A549 (cell line): ENCODE results near the gene COL5A1. TPM values are rescaled to one million over a fixed set of nuclear protein-coding genes. Genes with fewer than 3 reads are reported as not detected.

Source experiments
- ATAC-seq, 2 experiments: fragments of 200-7000 bp in 1 of 2; fragments of >200 bp in 1 of 2; cut with Nextera tagmentation in 1 of 2; cut with Tn5 transposase in 1 of 2; 3 replicates each; pipeline versions ENCODE4 v1.8.0 to v1.9.1; 2018 to 2020; ENCODE audit warnings: mild to moderate bottlenecking in 1 of 2, moderate library complexity in 1 of 2
- CTCF ChIA-PET: fragments of 300-600 bp; sonication (Branson Sonifier 250); formaldehyde crosslinking; extraction: SDS; loops from one replicate; lab custom pipeline; 2021; ENCODE audit warnings: antibody characterized with exemption, inconsistent platforms; lab: Yijun Ruan, JAX
- POLR2A ChIA-PET: fragments of 350-600 bp; formaldehyde crosslinking; extraction: SDS; loops from one replicate; lab custom pipeline; 2021; ENCODE audit warnings: antibody characterized with exemption, inconsistent platforms; lab: Yijun Ruan, JAX
- DNase-seq, 2 experiments: peaks; one replicate each; pipeline versions ENCODE4 v3.0.0 to v3.0.0-alpha.2; 2011 to 2016; ENCODE audit warnings: low read depth in 1 of 2, low spot score in 1 of 2
- FAIRE-seq: peaks from 2 replicates; lab custom pipeline; 2011; peaks lifted over from hg19 to GRCh38; lab: Jason Lieb, UNC
- H3K27ac ChIP-seq, 2 experiments: fragments of >200 bp; sonication (Bioruptor Twin); formaldehyde crosslinking; 3 replicates each; pipeline ENCODE4 v1.5.1; 2016 to 2017
- H3K4me1 ChIP-seq: fragments of >200 bp; sonication (Bioruptor Twin); formaldehyde crosslinking; 3 replicates; pipeline ENCODE4 v1.6.1; 2016
- H3K4me2 ChIP-seq: fragments of >200 bp; sonication (Bioruptor Twin); formaldehyde crosslinking; 3 replicates; pipeline ENCODE4 v1.6.1; 2016
- H3K4me3 ChIP-seq: fragments of >200 bp; sonication (Bioruptor Twin); formaldehyde crosslinking; 3 replicates; pipeline ENCODE4 v1.5.1; 2016
- H3K9me3 ChIP-seq: fragments of >200 bp; sonication (Bioruptor Twin); formaldehyde crosslinking; 3 replicates; pipeline ENCODE4 v1.6.1; 2016
- BHLHE40 ChIP-seq: IDR thresholded peaks from 2 replicates; pipeline ENCODE4 v1.6.1; 2012; ENCODE audit warnings: low read depth, low read length, inconsistent platforms
- CBX8 ChIP-seq: fragments of 200-600 bp; sonication (generic); IDR thresholded peaks from 2 replicates; pipeline ENCODE4 v1.6.1; 2016
- CHD4 ChIP-seq: fragments of 200-600 bp; sonication (generic); IDR thresholded peaks from 2 replicates; pipeline ENCODE4 v1.6.1; 2016; ENCODE audit warnings: antibody characterized with exemption, mild to moderate bottlenecking, borderline replicate concordance
- EHMT2 ChIP-seq: fragments of 200-600 bp; sonication (generic); IDR thresholded peaks from 2 replicates; pipeline ENCODE4 v1.6.1; 2016; ENCODE audit warnings: antibody characterized with exemption, low read depth, mild to moderate bottlenecking, moderate library complexity
- EP300 ChIP-seq, 2 experiments: fragments of >200 bp; sonication (Bioruptor Twin); formaldehyde crosslinking; IDR thresholded peaks; 2 replicates in 1 of 2; 3 replicates in 1 of 2; pipeline ENCODE4 v1.6.1; 2016 to 2017
- ESRRA ChIP-seq: fragments of 150-350 bp; IDR thresholded peaks from 2 replicates; pipeline ENCODE4 v1.6.1; 2014; ENCODE audit warnings: mild to moderate bottlenecking, low read length, borderline replicate concordance
- GATA3 ChIP-seq: IDR thresholded peaks from 2 replicates; pipeline ENCODE4 v1.6.1; 2012; ENCODE audit warnings: borderline replicate concordance
- HDAC2 ChIP-seq: fragments of 200-600 bp; sonication (generic); IDR thresholded peaks from 2 replicates; pipeline ENCODE4 v1.6.1; 2016
- HOXA7 ChIP-seq: fragments of 250-450 bp; sonication (Bioruptor Pico); IDR thresholded peaks from 2 replicates; pipeline ENCODE4 v1.5.0; 2020; ENCODE audit warnings: mild to moderate bottlenecking, moderate library complexity
- JUN ChIP-seq, 2 experiments: fragments of >200 bp; sonication (Bioruptor Twin); formaldehyde crosslinking; IDR thresholded peaks; 2 replicates in 1 of 2; 3 replicates in 1 of 2; pipeline ENCODE4 v1.6.1; 2016 to 2017
- JUNB ChIP-seq: fragments of >200 bp; sonication (Bioruptor Twin); formaldehyde crosslinking; IDR thresholded peaks from 2 replicates; pipeline ENCODE4 v1.6.1; 2016
- KDM1A ChIP-seq: fragments of 200-600 bp; sonication (generic); IDR thresholded peaks from 2 replicates; pipeline ENCODE4 v1.6.1; 2016; ENCODE audit warnings: low read depth, mild to moderate bottlenecking
- NPAS2 ChIP-seq: fragments of 250-450 bp; sonication (Bioruptor Pico); IDR thresholded peaks from 2 replicates; pipeline ENCODE4 v1.8.0; 2022; ENCODE audit warnings: mild to moderate bottlenecking, moderate library complexity, borderline replicate concordance
- POLR2A ChIP-seq: IDR thresholded peaks from 2 replicates; pipeline ENCODE4 v1.6.1; 2012; ENCODE audit warnings: mild to moderate bottlenecking, low read length
- POLR2AphosphoS2 ChIP-seq: conservative IDR thresholded peaks from 2 replicates; pipeline ENCODE4 v1.6.1; 2012; ENCODE audit warnings: low read length, improper control_type of control experiment, inconsistent platforms
- RFX5 ChIP-seq: fragments of 450-650 bp; IDR thresholded peaks from 2 replicates; pipeline ENCODE4 v1.7.1; 2014; ENCODE audit warnings: antibody characterized with exemption, mild to moderate bottlenecking, moderate library complexity
- SMC3 ChIP-seq: fragments of >200 bp; sonication (Bioruptor Twin); formaldehyde crosslinking; IDR thresholded peaks from 3 replicates; pipeline ENCODE4 v1.6.1; 2018; ENCODE audit warnings: inconsistent platforms
- TFCP2L1 ChIP-seq: fragments of 250-450 bp; sonication (Bioruptor Pico); IDR thresholded peaks from 2 replicates; pipeline ENCODE4 v1.5.0; 2021; ENCODE audit warnings: mild to moderate bottlenecking
- ZFP36 ChIP-seq: fragments of 450-650 bp; IDR thresholded peaks from 2 replicates; pipeline ENCODE4 v1.6.1; 2014; ENCODE audit warnings: borderline replicate concordance; ENCODE audit not compliant: partially characterized antibody
- ZNF302 ChIP-seq: fragments of 250-450 bp; sonication (Bioruptor Pico); IDR thresholded peaks from 2 replicates; pipeline ENCODE4 v1.9.0; 2021; ENCODE audit warnings: inconsistent platforms, mild to moderate bottlenecking, moderate library complexity
- WGBS: methylation state at CpG from one replicate; pipeline ENCODE4 v1.1.6; 2017; ENCODE audit errors: missing lambda C conversion rate; 5-methylcytosine and 5-hydroxymethylcytosine counted together
- polyA plus RNA-seq, 4 experiments: library from polyadenylated mRNA; depleted of rRNA in 3 of 4; stranded (reverse); fragments of >200 nt; fragmentation: RNase III in 1 of 4; extraction: RNeasy Plus Mini Kit Qiagen cat#74134 plus additional on column Dnase treatment in 1 of 4; gene quantifications; 2 replicates in 3 of 4; 3 replicates in 1 of 4; pipeline ENCODE4 v1.2.3, GENCODE V29; 2011 to 2017
- TF ChIP-seq, protein P1 (sequence below): fragments of 150-350 bp; IDR thresholded peaks from 2 replicates; pipeline ENCODE4 v1.6.1; 2014; ENCODE audit warnings: low read depth, mild to moderate bottlenecking, low read length
- TF ChIP-seq, protein P2 (sequence below): fragments of 250-450 bp; sonication (Bioruptor Pico); IDR thresholded peaks from 2 replicates; pipeline ENCODE4 v1.5.0; 2020; ENCODE audit warnings: low read depth, mild to moderate bottlenecking, moderate library complexity
- TF ChIP-seq, protein P3 (sequence below): fragments of >200 bp; sonication (Bioruptor Twin); formaldehyde crosslinking; IDR thresholded peaks from 3 replicates; pipeline ENCODE4 v1.6.1; 2016
- TF ChIP-seq, protein P4 (sequence below): fragments of >200 bp; sonication (Bioruptor Twin); formaldehyde crosslinking; IDR thresholded peaks from 2 replicates; pipeline ENCODE4 v1.6.1; 2016

COL5A1 gene
- polyA plus RNA-seq, 2 of the 4 experiments (the other 2 are of a cell fraction) = 16.1 to 67.5 TPM

DNA sequence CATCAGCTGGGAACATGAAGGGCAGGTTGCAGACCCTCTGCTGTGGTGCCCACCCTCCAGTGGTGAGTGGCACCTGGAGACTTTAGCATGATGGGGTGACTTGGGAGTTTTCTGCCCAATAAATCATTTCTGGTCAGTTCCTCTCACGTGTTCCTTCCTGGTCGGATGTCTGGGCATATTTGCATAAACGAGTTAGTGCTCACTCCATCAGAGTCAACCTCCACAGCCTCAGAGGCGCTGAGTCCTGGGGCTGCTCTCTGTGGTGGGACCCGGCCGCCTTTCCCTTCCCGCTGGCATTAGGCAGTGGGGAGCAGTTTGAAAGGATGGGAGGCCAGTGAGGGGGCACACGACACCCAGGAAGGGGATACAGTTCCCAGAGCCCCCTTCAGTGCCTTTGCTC, 125.0 kb downstream of the COL5A1 start:
- H3K4me2 ChIP-seq = no peak overlapping the region
- H3K9me3 ChIP-seq = no peaks in the 10 kb centered on the region
- DNase-seq (no peak), FAIRE-seq (no peak), ATAC-seq (no peak)
- no peak overlapping the region for H3K4me3 ChIP-seq
- 73% methylated on average over 8 of the region's 8 CpGs for WGBS
- POLR2A ChIA-PET = no interaction called here
- no peaks in the 10 kb centered on the region for H3K4me1 ChIP-seq
- CTCF ChIA-PET = interaction anchor here (2.2 to 2.4 kb wide), 2 partner anchors 9 to 12 kb away, joined by 6 to 7 read pairs; no protein-coding TSS in a partner anchor
- no peak overlapping the region for H3K27ac ChIP-seq
- TF ChIP-seq HOXA7 (CRISPR knock-in tag) = no peak
- TF ChIP-seq RFX5 = no peak
- TF ChIP-seq EHMT2 = no peak

DNA sequence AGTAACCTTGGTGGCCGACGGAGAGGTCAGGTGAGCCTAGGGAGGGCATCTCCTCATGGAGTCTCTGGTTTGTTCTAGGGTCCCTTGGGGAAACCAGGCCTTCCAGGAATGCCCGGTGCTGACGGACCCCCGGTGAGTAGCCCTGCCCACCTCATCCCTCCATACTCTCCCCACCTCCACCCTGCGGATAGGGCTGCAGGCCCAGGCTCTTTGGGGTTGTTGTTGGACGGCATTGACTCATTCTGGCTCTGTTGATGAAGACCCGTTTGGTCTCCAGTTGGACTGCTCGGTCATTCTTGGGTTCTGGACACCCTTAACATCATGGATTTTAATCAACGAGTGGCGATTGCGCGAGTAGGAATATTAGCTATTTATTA, 126.7 kb downstream of the COL5A1 start:
- 82% methylated on average over 13 of the region's 13 CpGs for WGBS
- ChIA-PET POLR2A (no interaction called here), CTCF (interaction anchor here (1.0 to 1.4 kb wide), 5 partner anchors 10 to 319 kb away, joined by 3 to 4 read pairs (median 3); no protein-coding TSS in a partner anchor)
- H3K27ac ChIP-seq = no peak overlapping the region
- no peak for ATAC-seq
- no peaks in the 10 kb centered on the region for H3K4me1 ChIP-seq
- H3K4me3 ChIP-seq = no peak overlapping the region
- H3K9me3 ChIP-seq = no peaks in the 10 kb centered on the region
- H3K4me2 ChIP-seq = no peak overlapping the region
- TF ChIP-seq HDAC2 = no peak
- TF ChIP-seq BHLHE40 = no peak
- TF ChIP-seq POLR2AphosphoS2 = no peak
- no peak for TF ChIP-seq POLR2A
- no peak for TF ChIP-seq GATA3
- TF ChIP-seq, protein P1, sequence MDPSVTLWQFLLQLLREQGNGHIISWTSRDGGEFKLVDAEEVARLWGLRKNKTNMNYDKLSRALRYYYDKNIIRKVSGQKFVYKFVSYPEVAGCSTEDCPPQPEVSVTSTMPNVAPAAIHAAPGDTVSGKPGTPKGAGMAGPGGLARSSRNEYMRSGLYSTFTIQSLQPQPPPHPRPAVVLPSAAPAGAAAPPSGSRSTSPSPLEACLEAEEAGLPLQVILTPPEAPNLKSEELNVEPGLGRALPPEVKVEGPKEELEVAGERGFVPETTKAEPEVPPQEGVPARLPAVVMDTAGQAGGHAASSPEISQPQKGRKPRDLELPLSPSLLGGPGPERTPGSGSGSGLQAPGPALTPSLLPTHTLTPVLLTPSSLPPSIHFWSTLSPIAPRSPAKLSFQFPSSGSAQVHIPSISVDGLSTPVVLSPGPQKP = no peak
- no peak for DNase-seq
- FAIRE-seq = no peak

DNA sequence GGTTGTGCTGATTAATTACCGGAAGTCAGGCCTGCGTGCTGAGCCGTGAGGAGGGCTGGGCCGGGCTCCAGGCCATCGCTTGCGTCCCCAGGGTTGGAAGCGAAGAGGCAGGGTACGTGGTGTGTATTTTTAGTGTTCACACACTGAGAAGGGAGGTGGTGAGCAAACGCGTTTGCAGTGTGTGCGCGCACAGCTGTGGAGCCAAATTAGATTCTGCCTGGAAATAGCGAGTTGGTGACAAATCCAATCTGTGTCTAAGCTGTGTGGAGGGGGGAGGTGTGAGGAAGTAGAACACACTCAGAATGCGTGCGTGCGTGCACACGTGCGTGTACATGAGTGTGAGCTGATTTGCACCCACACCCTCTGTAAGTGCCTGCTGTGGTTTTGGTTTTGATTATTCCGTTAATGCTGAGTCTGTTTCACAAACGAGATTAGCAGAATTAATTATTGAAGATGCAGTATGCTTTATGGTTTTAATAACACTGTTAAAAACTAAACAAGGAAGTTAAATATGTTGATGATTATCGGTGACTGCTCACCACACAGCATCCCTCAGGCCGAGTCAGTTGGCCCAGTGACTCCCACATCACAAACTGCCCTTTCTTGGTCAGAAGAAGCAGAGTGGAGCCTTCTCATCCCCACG, 127.2 kb downstream of the COL5A1 start:
- WGBS = 84% methylated on average over 23 of the region's 23 CpGs
- ChIA-PET CTCF (interaction anchor here (1.0 to 1.4 kb wide), 3 partner anchors 10 to 79 kb away, joined by 3 to 4 read pairs (median 3); no protein-coding TSS in a partner anchor), POLR2A (no interaction called here)
- Histone ChIP-seq H3K4me1 (no peaks in the 10 kb centered on the region), H3K27ac (no peak overlapping the region), H3K4me3 (no peak overlapping the region), H3K4me2 (no peak overlapping the region), H3K9me3 (no peaks in the 10 kb centered on the region)
- FAIRE-seq = no peak
- TF ChIP-seq SMC3 (no peak), ZNF302 (CRISPR knock-in tag) (no peak), JUNB (no peak), HDAC2 (no peak), ZFP36 (no peak), NPAS2 (CRISPR knock-in tag) (no peak), JUN (IDR thresholded peaks at IDR 0.05) (no peak), CHD4 (no peak), EP300 (IDR thresholded peaks at IDR 0.05) (no peak), KDM1A (no peak), TFCP2L1 (CRISPR knock-in tag) (no peak), CBX8 (no peak), ESRRA (no peak), HOXA7 (CRISPR knock-in tag) (no peak)
- TF ChIP-seq, protein P2, sequence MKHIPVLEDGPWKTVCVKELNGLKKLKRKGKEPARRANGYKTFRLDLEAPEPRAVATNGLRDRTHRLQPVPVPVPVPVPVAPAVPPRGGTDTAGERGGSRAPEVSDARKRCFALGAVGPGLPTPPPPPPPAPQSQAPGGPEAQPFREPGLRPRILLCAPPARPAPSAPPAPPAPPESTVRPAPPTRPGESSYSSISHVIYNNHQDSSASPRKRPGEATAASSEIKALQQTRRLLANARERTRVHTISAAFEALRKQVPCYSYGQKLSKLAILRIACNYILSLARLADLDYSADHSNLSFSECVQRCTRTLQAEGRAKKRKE (CRISPR knock-in tag) = no peak
- TF ChIP-seq, protein P1 = no peak
- TF ChIP-seq, protein P3, sequence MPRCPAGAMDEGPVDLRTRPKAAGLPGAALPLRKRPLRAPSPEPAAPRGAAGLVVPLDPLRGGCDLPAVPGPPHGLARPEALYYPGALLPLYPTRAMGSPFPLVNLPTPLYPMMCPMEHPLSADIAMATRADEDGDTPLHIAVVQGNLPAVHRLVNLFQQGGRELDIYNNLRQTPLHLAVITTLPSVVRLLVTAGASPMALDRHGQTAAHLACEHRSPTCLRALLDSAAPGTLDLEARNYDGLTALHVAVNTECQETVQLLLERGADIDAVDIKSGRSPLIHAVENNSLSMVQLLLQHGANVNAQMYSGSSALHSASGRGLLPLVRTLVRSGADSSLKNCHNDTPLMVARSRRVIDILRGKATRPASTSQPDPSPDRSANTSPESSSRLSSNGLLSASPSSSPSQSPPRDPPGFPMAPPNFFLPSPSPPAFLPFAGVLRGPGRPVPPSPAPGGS = no peak
- TF ChIP-seq, protein P4, sequence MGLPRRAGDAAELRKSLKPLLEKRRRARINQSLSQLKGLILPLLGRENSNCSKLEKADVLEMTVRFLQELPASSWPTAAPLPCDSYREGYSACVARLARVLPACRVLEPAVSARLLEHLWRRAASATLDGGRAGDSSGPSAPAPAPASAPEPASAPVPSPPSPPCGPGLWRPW = no peak
- no peak for ATAC-seq
- no peak for DNase-seq
